GM18870 (cell line): Measurements from ENCODE around the gene DSCAM.
"Not testable (repeated sequence)": the region's sequence is repeated elsewhere in the genome, so short reads cannot be mapped to it uniquely, and the experiment has no call there.

Experiments
- ATAC-seq: cut with Tn5 transposase; IDR thresholded peaks from one replicate; pipeline ENCODE4 v1.9.1; 2021; ENCODE audit warnings: moderate library complexity; ENCODE audit not compliant: unreplicated experiment

DSCAM gene

GRCh38 chr21:40474513-40474912 is 372.4 kb downstream of the DSCAM start:
- no peak for ATAC-seq

GRCh38 chr21:40472013-40472412 is 374.9 kb downstream of the DSCAM start:
- no peak for ATAC-seq

- ATAC-seq = no peak
Measured at GRCh38 chr21:40471103-40471502, 375.9 kb downstream of the DSCAM start.

- ATAC-seq = no peak
Measured at GRCh38 chr21:40466893-40467483, 380.0 kb downstream of the DSCAM start.

GRCh38 chr21:40465382-40465781 is 381.6 kb downstream of the DSCAM start:
- ATAC-seq = no peak

- no peak for ATAC-seq
Measured at GRCh38 chr21:40463176-40463575, 383.8 kb downstream of the DSCAM start.

GRCh38 chr21:40461008-40461407 is 385.9 kb downstream of the DSCAM start:
- ATAC-seq = no peak

GRCh38 chr21:40457741-40458140 is 389.2 kb downstream of the DSCAM start:
- ATAC-seq = no peak

GRCh38 chr21:40454057-40454456 is 392.9 kb downstream of the DSCAM start:
- ATAC-seq = no peak

GRCh38 chr21:40453183-40453582 is 393.8 kb downstream of the DSCAM start:
- ATAC-seq = no peak

- no peak for ATAC-seq
Measured at GRCh38 chr21:40452548-40452947, 394.4 kb downstream of the DSCAM start.

- no peak for ATAC-seq
Measured at GRCh38 chr21:40447016-40447415, 399.9 kb downstream of the DSCAM start.

- no peak for ATAC-seq
Measured at GRCh38 chr21:40445349-40445921, 401.5 kb downstream of the DSCAM start.

- not testable (repeated sequence) for ATAC-seq
Measured at GRCh38 chr21:40439581-40439980, 407.4 kb downstream of the DSCAM start.

- no peak for ATAC-seq
Measured at GRCh38 chr21:40438616-40439015, 408.3 kb downstream of the DSCAM start.

GRCh38 chr21:40436261-40436660 is 410.7 kb downstream of the DSCAM start:
- no peak for ATAC-seq

- ATAC-seq = no peak
Measured at GRCh38 chr21:40433538-40433937, 413.4 kb downstream of the DSCAM start.

GRCh38 chr21:40425981-40426380 is 421.0 kb downstream of the DSCAM start:
- no peak for ATAC-seq

- ATAC-seq = no peak
Measured at GRCh38 chr21:40422896-40423635, 423.9 kb downstream of the DSCAM start.

GRCh38 chr21:40421121-40421520 is 425.8 kb downstream of the DSCAM start:
- ATAC-seq = no peak

- no peak for ATAC-seq
Measured at GRCh38 chr21:40416572-40416971, 430.4 kb downstream of the DSCAM start.

- ATAC-seq = no peak
Measured at GRCh38 chr21:40408561-40408960, 438.4 kb downstream of the DSCAM start.
